Activated T-cell treated with anti-CD3 and anti-CD28 coated beads, Interleukin-2, amount 50 U/mL, for 1 hour (primary cell): Measurements from ENCODE around the gene JARID2.
"Not testable (repeated sequence)": the region's sequence is repeated elsewhere in the genome, so short reads cannot be mapped to it uniquely, and the experiment has no call there.

ENCODE experiments used
- DNase-seq: peaks from one replicate; pipeline ENCODE4 v3.0.0-alpha.2; 2020

The JARID2 gene

GRCh38 chr6:15290962-15291704 lies 45.3 kb downstream of the JARID2 start:
- DNase-seq: no peak

- DNase-seq: no peak
These were observed 46.9 kb downstream of the JARID2 start for GRCh38 chr6:15292721-15293302.

DNA sequence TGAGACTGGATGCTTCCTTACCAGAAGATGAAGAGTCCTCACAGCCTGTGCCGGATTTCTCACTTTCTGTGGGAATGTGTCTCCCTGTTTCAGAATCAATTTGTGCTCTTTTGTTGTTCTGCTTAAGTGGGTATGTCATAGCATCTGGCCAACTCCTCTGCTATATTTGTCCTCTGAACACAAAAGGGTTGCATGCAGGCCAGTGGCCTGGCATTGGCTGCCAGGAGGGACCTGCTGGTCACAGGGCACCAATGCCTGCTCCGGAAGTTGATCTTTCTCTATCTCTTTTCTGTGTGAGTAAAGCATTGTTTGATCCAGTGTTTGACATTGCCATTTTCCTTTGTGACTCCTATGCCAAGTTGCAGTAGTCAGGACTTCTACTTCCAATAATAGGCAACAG lies 47.8 kb downstream of the JARID2 start:
- DNase-seq: no peak

GRCh38 chr6:15294504-15294903 lies 48.6 kb downstream of the JARID2 start:
- no peak for DNase-seq

DNA sequence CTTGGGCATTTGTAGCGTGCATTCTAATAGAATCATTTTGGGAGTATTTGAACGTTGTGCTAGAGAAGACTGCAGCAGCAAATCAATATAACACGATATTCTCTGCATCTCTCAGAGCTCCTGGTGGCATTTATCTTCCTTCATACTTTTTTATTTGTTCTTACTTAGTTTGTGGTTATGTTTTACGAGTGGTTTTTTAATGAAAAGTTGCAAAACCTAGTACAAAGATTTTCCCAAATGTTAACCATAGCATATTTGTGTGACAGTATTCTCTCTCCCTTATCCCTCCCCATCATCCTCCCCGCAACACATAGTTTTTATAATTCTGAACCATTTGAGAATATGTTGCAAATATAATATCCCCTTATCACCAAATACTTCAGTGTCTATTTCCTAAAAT lies 50.4 kb downstream of the JARID2 start:
- no peak for DNase-seq

- DNase-seq: no peak
These were observed 50.9 kb downstream of the JARID2 start for GRCh38 chr6:15296735-15297134.

GRCh38 chr6:15297167-15297566 lies 51.3 kb downstream of the JARID2 start:
- not testable (repeated sequence) for DNase-seq

GRCh38 chr6:15297895-15298590 lies 52.2 kb downstream of the JARID2 start:
- DNase-seq: no peak

DNA sequence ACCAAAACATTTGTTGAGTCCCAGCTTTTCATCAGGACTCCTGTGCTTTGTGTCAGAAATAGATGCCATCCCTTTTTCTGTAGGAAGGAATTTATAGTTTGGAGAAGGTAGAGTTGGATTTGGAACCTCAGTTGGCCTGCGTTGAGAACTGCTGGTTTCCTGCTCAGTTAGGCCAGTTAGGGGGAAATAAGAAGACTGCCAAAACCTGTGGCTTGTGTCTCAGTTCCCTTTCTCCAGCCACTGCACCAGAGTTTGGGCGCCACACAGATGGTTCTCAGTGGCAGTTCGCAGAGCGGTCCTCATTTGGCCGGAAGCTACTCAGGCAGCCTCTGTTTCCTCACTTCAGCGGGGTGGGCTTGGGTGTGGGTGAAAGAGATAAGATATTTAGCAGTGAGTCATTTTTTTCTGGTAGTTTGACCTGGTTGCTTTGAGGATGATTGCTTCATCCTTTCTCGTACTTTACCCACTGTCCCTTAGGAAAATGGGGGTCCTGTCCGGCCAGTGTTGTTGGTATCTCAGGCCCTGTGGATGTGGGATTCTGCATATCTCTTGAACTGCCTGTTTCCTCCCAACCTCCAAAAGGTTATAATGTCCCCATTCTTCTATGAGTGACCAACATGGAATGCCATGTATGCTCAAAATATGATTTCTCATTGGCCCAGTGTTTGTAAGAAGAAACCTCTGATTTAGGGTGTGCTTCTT lies 53.7 kb downstream of the JARID2 start:
- DNase-seq: no peak

- DNase-seq: no peak
These were observed 55.5 kb downstream of the JARID2 start for GRCh38 chr6:15301179-15302006.

- DNase-seq: no peak
These were observed 57.5 kb downstream of the JARID2 start for GRCh38 chr6:15303162-15303919.

DNA sequence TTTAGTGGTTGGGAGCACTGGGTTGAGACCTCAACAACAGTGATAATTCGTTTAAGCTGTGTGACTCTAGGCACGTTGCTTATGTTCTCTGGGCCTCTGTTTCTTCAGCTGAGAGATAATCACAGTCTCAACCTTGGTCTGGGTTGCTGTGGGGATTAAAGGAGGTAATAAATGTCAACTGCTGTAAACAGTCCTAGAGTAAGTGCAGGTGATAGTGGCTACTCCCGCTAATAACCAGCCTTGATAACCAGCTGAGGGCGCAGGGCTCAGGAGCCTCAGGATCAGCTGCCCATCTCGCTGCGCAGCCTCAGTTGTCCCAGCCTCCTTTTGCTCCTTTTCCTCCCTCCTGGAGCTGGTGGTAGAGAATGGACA lies 58.0 kb downstream of the JARID2 start:
- no peak for DNase-seq

DNA sequence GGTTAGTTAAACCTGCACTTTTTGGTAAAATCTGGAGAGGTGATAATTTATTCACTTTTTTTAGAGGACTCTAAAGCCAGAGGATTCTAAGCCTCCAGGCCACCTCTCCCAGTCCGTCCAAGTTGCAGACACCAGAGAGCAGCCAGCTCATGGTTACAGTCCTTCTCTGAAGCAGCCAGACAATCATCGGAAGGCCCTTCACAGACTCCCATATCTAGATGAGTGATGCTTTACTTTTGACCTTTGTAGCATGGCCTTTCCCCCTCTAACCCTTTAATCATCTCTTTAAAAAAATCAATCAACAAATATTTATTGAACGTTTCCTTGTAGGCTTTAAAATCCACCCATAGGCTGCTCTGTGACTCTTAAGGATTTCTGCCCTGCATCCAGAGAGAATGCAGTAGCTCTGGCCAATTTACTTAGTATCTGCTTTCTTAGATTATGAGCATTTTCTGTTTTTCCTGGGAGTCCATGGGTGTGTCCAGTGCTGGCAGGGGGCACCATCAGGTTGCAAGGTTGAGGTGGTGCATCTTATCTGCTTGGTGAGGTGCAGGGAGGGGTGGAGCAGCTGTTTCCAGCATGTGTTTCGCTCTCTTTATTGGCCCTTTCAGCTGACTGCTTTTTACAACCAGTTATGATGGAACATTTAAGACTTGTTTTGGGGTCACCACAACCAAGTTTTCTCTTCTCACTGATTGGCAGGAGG lies 58.6 kb downstream of the JARID2 start:
- DNase-seq: no peak

GRCh38 chr6:15305496-15305895 lies 59.6 kb downstream of the JARID2 start:
- DNase-seq: no peak

DNA sequence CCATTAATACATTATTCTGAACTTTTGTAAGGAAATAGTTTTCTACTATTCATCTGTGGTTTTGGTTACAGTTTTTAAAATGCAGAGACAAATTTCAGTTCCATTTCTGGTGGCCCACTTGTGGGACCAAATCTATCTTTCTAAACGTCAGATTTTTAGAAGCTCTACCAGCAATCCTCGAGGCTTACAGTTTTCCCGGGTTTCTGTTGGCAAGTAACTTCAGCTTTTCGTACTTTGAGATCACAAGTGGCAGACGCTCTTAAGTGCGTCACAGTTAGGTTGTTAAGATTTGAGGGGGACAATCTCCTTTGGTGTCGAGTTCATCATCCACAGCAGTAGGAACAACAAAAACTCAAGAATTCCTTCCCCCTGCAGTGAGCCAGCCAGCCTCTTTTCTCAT lies 60.0 kb downstream of the JARID2 start:
- no peak for DNase-seq

GRCh38 chr6:15308435-15309213 lies 62.8 kb downstream of the JARID2 start:
- DNase-seq: no peak

GRCh38 chr6:15309611-15310283 lies 63.9 kb downstream of the JARID2 start:
- DNase-seq: no peak

- DNase-seq: no peak
These were observed 64.8 kb downstream of the JARID2 start for GRCh38 chr6:15310680-15311079.

DNA sequence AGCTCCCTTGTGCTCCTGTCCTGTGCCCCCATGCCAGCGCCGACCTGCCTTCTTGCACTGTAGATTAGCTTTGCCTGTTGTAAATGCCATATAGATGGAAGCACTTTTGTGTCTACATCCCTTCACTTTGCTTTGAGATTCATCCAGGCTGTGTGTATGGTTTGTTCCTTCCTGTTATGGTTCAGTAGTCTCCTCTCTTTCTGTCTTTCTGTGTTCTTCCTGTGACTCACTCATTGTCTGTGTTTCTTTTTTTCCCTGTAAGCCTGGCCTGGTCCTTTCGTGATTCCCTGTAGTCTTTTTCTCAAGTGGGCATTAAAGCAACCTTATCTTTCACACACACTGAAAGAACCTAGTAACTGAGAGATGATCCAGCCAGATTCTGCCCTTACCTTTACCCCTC lies 66.6 kb downstream of the JARID2 start:
- DNase-seq: no peak

- DNase-seq: no peak
These were observed 67.5 kb downstream of the JARID2 start for GRCh38 chr6:15313367-15313766.
